HG02798 (cell line): Measurements from ENCODE around the gene DDX60.
"Not testable (repeated sequence)": the region's sequence is repeated elsewhere in the genome, so short reads cannot be mapped to it uniquely, and the experiment has no call there.

Experiments used
- ATAC-seq: cut with Tn5 transposase; IDR thresholded peaks from one replicate; pipeline ENCODE4 v1.9.1; 2021; ENCODE audit warnings: mild to moderate bottlenecking; ENCODE audit not compliant: unreplicated experiment, poor library complexity

The DDX60 gene

DNA sequence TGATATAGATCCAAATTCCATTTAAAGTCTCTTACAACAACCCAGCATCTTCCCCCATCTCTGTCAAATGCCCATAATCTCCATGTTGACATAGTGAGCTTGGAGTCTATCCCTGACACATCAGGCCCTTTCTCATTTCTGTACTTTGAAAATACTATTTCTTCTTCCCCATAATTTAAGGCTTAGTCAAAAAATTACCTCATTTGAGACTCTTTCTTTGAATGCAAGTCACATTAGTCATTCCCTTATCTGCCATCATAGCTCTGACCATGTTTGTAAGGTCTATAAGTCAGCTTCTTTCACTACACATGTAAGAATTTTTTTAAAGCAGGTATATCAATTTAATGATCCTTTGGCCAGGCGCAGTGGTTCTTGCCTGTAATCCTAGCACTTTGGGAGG, 99.9 kb downstream of the DDX60 start:
- no peak for ATAC-seq

DNA sequence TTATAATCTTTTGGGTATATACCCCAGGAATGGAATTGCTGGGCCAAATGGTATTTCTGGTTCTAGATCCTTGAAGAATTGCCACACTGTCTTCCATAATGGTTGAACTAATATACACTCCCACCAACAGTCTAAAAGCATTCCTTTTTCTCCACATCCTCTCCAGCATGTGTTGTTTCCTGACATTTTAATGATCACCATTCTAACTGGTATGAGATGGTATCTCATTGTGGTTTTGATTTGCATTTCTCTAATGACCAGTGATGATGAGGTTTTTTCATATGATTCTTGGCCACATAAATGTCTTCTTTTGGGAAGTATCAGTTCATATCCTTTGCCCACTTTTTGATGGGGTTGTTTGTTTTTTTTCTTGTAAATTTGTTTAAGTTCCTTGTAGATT, 105.0 kb downstream of the DDX60 start:
- ATAC-seq: not testable (repeated sequence)

DNA sequence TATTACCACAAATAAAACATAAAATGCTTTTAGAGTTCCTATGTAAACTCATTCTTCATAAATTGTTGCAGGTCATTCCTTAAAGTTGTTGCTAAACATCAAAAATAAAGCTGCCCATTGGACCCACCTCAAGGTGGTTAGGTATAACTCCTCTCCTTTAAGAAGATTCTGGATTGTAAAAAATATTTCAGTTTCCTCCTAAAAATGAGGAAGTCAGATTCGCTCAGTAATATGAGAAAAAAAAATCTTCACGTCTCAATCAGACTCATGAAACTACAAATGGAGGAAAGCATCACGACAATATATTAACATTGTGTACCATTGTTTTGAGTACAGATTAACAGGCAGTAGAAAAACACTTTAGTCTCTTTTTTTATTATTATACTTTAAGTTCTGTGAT, 105.9 kb downstream of the DDX60 start:
- ATAC-seq: no peak

DNA sequence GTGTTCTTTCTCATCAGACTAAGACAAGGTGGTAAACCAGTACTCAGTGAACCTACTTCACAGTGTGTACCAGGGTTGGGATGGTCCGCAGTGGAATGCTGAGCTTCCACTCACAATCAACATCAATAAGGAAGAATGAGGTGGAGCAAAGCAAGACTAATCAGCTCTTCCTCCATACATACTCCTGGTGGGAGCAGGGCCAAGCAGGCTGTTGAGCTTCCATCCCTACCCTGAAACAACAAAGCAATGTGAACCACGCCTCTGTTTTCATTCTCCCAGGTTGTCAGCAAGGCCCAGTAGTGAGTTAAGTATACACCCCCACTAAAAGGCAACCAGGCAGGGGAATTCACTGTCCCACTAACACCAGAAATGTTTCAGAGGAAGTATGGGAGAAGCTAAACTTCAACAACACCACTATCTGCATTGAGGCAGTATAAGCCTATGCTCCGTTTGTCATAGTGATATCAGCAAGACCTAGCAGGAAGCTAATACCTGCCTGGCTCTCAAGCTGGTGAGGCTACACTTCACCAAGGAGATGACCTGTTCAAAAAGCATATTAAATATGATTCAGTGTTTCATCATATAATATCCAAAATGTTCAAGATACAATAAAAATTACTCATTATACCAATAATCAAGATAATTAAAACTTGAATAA, 109.5 kb downstream of the DDX60 start:
- ATAC-seq: no peak

- no peak for ATAC-seq
These were observed 115.2 kb downstream of the DDX60 start for GRCh38 chr4:168203233-168203911.

GRCh38 chr4:168200685-168201084, 117.9 kb downstream of the DDX60 start:
- ATAC-seq: no peak

DNA sequence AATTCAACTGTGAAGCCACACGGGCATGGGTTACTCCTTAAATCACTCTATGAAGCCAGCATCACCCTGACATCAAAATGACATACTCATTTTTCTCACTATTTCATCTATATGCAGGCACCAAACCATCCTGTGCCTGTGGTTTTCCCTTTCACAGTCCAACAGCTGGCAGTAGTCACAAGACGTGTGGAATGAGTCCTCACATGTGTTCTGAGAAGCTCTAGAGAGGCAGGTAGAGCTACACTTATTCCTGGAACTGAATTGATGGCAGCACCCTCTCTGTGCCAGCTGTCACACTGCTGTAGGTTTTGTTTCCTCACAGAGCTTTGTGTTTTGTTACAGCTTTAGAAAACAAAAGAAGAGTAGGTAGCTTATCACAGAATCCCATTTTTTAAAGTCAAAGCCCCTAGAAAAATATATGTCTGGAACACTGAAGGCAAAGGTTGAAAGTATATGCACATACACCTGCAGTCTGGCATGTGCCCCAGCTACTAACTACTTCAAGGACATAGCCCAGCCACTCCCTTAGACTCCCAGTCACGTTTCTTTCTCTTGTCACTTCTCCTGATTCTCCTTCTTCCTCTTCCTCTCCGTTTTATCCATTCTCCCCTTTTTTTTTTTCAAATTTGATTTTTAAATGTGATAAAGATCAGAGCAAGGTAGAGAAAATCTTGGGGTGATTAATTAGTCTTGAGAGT, 119.1 kb downstream of the DDX60 start:
- no peak for ATAC-seq

GRCh38 chr4:168197926-168198325, 120.6 kb downstream of the DDX60 start:
- no peak for ATAC-seq

- peak; percentile 45 for ATAC-seq
These were observed 129.8 kb downstream of the DDX60 start for GRCh38 chr4:168188754-168189153.

DNA sequence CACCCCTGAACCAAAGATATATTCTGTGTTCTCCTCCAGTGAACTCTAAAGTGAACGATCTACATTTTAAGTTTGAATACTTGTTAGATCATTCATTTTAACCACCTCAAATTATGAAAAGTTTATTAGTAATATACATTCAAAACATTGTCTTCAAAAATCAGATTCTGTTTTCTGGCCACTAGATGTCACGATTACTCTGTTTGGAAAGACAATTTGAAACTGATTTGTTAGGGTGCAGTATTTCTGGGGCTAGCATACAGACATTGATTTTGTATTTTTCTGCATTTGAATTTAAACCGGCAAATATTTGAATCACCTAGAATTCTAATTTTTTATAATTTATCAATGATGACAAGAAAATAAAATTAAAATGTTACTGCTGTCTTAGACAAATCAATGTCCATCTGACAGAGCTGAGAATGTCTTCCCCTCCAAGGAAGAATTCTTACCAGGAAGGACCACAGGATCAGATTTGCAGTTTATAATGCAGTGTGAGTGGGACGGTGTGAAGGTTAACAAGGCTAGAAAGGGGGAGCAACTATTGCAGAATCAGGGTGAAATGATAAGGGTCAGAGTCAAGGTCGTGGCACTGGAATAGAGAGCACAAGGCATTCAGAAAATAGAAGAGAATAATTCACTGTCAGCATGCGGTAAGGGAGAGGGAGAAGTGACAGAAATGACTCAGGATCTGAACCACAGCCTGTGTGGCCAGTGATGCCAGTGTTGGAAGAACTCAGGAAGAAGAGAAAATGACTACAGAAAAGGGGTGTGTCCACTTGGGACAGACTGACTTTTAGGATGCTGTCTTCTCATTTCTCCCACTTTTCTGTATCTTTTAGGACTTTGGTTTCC, 134.6 kb downstream of the DDX60 start:
- ATAC-seq: no peak

DNA sequence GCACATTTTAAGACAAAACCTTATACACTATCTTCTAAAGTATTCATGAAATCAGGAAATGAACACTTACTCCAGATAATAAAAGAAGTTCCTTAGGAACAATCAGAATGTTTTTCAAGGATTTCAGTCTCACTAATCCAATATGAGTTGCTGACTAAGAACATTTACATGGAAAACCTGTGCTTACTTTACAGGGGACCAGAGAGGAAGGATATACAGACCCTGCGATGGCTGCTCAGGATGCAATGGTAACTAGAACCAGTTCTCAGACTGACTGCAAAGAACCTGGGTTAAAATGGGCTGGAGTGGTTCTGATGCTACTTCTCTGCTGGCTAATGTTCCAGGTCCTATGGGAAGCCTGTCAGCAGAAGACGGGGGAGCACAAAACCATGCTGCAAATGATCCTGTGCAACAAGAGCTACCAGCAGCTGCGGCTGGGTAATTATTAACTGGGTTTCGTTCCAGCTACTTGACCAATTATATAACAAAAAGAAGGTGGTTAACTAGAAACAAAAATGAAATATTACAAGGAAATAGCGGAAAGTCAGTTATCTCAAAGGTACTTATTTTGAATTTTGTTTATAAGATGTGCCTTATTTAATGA, 140.9 kb downstream of the DDX60 start:
- no peak for ATAC-seq

GRCh38 chr4:168174308-168174707, 144.2 kb downstream of the DDX60 start:
- no peak for ATAC-seq

DNA sequence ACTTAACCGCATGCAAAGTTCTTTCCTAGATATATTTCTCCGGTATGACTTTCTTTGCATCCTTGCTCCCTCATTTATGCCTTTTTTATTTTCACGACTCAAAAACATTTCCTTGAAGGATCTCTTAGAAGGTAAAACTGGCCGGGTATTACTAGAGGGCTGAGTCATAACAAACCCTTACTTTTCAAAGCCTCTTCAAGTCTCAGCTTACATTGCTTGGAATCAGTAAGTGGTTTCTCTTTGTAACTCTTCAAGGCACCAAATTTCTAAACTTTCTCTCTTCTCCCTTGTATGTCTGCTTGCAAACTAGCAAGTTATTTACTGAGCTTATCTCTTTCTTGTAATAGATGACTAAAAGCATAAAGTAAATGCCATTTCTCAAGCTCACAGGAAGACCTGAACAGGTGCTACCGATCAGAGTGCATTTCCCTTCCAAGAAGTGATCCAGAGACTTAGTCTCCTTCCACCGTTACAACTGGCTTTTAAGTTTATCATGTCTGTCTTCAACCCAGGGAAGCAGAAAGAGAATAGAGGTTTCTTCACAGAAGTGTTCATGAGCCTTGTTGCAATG, 150.8 kb downstream of the DDX60 start:
- peak; percentile 44 for ATAC-seq
